GM20431 (cell line): Measurements from ENCODE around the gene LY6G6F.
"Not testable (repeated sequence)": the region's sequence is repeated elsewhere in the genome, so short reads cannot be mapped to it uniquely, and the experiment has no call there.

Source experiments
- in situ Hi-C: fragments of 300-500 bp; cut with MseI, MboI; formaldehyde crosslinking; loops from one replicate; pipeline ENCODE4 v1.15.0; 2020; ENCODE audit warnings: low sequenced_read_pairs; ENCODE audit not compliant: unreplicated experiment

LY6G6F gene

DNA sequence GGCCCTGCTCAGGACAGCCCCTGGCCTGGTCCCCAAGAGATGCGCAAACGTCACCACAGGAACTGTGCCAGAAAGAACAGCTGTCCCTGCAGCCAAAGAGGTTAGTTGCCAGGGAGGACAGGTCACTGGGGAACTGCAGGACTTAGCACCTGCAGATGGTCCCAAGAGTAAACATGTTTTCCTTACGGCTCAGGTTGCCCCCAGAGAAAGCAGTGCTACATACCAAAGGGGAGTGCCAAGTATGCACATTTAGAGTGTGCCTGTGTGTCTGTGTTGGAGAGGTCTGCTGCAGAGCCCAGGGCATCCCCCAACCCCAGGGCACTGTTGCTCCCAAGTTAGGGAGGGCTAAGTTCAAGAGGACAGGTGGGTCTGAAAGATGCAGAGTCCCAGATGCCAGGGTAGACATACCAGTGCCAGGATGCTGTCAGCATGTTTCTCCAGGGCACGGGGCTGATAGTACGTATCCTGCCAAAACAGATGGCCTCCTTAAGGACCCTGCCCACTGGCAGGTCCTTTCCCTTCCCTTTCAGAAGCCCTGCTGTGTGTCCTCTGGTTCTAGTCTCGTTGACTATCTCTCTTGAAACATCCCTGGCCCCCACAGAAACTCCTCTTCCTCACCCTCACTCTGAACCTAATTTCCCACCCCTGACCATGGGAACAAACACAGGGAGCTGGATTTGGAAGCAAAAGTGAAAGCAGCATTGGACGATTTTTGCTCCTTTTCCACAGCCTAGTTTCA, 4.8 kb upstream of the LY6G6F start:
- in situ Hi-C loops, result no loop called here

DNA sequence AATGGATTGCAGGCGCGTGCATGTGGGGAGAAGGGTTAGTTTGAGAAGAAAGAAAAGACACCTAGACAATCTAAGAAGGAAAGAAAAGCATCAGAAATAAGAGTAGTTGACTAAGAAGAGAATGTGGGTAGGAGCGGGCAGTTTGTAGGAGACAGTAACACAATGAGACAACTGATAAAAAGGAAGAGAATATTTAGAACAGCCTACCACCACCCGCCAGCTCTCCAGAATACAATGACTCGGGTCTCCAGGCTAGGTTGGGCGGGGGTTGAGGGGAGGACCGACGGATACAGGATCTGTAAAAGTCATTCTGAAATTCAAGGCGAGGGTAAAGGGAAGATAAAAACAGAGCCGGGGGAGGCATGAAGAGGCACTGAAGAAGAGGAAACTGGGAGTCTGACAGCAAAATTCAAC, 4.3 kb upstream of the LY6G6F start:
- in situ Hi-C loops, result no loop called here

DNA sequence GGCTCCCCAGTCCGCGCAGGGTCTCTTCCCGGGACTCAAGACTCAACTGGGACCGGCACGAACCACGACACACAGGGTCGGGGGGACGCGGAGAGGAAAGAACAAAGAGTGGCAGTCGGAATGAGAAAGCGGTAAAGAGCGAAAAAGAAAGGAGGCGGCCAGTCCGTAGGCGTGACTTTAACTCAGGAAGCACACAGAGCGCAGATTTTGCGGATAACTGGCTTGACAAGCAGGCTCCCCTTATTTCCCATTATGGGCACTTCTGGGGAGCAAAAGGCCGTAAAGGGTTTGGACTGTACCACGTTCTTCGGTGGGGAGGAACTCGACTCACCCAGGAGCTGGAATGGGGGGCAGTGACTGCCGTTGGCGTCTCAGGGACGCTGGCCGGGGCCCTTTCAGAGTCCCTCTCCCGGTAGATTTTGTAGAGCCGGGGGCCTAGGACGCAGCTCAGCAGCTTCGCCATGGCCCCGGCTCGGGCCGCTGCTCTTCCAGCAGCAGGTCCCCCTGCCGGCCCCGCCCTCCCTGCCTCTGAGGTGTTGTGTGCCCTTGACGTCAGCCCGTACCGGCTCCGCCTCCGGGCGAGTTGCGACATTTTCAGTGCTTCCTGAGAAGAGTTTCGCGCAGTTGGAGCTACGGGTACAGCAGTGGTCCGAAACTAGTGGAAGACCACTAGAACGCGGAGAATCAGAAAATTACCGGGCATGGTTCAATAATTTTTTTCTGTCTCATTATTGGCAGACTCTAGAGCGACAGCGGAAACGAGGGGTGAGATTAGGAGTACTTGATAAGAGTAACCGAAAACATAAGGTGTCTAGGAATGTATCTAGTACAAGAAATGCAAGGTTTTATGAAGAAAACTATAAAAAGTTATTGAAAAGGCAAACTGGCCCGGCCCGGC, 3.6 kb upstream of the LY6G6F start, which contains the start of gene ABHD16A:
TSS of gene ABHD16A (minus strand) at position 506 of the 898 bp plus-strand sequence. CDS start at position 463, 43 bp downstream.
- in situ Hi-C loops, result no loop called here

DNA sequence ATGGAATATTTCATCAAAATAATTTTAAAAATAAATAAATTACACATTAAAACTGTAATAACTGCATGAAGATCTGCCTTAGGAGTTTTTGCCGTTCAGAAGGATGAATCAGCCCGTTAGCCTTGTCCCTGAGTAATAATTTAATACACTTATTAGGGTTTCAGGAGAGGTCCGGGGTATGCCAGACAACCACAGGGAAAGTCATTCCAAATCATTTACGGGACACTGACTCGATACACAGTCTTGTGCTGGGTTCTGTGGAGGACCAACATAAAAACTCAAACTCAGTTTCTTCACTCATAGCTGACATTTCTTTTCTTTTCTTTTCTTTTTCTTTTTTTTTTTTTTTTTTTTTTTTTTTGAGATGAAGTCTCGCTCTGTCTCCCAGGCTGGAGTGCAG, 735 bp upstream of the LY6G6F start:
- in situ Hi-C loops, result no loop called here

DNA sequence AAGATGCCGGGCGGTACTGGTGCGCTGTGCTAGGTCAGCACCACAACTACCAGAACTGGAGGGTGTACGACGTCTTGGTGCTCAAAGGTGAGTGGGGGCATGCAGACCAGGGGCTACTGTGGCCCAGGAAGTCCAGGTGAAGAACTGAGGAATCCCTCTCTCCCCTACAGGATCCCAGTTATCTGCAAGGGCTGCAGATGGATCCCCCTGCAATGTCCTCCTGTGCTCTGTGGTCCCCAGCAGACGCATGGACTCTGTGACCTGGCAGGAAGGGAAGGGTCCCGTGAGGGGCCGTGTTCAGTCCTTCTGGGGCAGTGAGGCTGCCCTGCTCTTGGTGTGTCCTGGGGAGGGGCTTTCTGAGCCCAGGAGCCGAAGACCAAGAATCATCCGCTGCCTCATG, 1.0 kb downstream of the LY6G6F start:
- in situ Hi-C loops, result no loop called here

DNA sequence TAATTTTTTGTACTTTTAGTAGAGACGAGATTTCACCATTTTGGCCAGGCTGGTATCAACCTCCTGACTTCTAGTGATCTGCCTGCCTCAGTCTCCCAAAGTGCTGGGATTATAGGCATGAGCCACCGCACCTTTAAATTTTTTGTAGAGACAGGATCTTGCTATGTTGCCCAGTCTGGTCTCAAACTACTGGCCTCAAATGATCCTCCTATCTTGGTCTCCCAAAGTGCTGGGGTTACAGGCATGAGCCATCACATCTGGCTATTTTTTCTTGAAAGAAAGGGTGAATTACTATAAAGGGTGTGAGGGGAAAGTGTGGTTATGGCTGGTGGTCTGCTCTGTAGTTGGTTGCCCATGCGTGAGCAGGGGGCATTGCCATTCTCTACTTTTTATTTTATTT, 1.6 kb downstream of the LY6G6F start:
- in situ Hi-C loops, result no loop called here

DNA sequence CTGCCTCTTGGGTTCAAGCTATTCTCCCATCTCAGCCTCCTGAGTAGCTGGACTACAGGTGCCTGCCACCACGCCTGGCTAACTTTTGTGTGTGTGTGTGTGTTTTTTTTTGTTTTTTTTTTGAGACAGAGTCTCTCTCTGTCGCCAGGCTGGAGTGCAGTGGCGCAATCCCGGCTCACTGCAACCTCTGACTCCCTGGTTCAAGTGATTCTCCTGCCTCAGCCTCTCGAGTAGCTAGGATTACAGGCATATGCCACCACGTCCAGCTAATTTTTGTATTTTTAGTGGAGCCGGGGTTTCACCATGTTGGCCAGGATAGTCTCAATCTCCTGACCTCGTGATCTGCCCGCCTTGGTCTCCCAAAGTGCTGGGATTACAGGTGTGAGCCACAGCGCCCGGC, 2.5 kb downstream of the LY6G6F start:
- in situ Hi-C loops, result not testable (repeated sequence)

DNA sequence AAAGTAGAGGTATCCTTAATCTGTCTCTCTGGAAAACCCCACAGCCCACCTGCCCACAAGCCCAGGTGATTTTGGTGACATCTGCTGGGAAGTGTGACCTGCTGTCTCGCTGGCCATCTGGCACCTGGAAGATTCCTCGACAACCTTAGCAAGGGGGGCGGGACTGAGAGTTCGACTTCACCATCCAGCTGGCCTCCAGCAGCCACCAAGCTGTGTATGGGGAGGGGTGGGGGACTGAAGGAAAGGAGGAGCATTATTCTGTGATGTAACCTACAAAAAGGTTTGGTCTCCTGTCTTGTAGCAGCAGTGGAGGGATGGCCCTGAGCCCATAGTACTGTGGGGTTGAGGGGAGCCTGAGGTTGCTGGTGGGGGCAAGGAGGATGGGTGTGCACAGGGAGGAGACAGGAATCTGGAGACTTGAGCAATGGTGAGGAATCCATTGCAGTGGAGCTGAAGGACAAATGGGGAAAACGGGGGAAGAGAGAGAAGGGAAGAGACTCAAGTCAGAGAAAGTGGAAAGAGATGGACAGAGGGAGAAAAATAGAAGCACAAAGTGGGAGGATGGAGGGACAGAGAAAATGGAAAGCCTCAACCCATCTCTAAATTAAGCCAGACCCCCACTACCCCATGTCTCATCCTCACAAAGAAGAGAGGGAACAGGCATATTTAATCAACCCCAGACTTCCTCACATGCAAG, 4.0 kb downstream of the LY6G6F start:
- in situ Hi-C loops, result no loop called here

DNA sequence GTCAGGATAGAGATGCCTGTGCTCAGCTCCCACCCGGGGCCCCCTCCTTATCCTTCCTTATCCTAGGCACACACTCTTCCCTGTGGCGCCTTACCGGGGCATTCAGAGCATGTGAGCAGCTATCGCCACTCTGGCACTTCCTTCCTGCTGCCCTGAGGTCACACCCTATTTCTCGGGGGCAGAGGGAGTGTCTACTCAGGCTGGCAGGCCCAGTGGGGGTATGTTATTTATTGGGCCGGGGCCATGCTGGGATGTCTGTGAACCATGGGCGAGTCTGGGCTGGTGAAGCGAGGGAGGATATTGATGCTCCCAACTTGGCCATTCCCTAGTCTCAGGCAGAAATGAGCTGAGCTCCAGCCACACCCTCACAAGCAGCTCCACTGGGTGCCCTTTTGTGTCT, 4.6 kb downstream of the LY6G6F start:
- in situ Hi-C loops, result no loop called here

DNA sequence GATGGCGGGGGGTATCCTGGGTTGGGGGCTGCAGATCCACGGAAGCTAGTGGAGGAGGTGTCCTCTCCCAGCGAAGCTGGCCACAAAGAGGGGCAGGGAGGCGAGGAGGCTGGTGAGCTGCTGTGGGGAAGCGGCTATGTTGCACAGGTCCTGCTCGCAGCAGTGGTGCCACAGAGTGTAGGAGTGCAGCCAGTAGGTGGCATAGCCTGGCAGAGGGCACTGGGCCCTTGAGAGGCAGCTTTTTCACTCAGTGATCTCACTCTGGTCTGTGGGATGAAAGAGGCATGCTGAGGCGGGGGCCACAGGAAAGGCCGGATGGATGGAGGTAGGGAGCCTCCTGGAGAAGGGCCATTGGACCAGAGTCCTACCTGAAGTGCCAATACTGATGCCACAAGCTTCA, 5.6 kb downstream of the LY6G6F start:
- in situ Hi-C loops, result no loop called here

DNA sequence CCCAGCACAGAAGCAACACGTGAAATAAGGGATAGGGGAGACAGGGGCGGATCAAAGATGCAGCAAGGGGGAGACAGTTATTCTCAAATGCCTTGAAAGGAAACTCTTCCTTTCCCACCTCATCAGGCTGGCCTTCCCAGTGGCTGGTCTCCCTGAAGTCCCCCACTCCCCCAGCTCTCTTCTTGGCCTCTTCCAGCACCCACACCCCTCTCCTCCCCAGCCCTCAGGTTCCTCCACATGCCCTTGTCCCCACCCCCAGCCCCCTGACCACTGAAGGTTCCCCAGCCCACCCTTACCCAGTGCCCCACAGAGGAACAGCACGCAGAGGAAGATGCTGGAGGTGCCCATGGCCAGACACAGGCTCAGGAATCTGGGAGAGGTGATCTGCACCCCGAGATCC, 6.8 kb downstream of the LY6G6F start:
- in situ Hi-C loops, result no loop called here

DNA sequence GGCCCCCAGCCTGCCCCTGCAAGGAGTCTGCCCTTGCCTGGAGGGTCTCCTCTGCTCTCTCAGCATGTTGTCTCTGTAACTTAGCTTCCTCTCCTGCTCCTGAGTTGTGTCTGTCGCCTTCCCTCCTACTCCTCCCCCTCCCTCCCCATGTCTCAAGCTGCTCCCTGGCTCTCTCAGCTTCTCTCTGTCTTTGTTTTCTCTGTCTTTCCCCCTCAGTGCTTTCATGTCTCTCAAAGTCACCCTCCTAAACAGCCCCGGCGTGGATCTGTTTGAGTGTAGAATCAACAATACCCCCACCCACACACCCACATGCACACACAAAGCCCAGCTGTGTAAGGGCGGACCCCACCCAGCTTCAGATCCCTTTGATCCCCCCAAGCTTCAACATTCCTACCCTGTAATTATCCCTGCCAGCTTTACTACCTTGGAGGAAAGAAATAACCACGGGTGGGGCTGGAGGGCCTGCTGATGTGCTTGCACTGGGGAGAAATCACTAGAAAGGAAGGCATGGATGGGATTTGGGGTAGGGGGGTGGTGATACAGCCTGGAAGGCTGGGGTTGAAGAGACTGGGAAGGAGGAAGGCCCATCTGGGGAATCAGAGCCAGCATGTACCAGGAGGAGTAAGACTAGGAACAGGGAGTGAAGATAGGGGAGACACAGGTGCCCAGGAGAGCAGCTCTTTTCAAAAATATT, 7.5 kb downstream of the LY6G6F start:
- in situ Hi-C loops, result no loop called here

DNA sequence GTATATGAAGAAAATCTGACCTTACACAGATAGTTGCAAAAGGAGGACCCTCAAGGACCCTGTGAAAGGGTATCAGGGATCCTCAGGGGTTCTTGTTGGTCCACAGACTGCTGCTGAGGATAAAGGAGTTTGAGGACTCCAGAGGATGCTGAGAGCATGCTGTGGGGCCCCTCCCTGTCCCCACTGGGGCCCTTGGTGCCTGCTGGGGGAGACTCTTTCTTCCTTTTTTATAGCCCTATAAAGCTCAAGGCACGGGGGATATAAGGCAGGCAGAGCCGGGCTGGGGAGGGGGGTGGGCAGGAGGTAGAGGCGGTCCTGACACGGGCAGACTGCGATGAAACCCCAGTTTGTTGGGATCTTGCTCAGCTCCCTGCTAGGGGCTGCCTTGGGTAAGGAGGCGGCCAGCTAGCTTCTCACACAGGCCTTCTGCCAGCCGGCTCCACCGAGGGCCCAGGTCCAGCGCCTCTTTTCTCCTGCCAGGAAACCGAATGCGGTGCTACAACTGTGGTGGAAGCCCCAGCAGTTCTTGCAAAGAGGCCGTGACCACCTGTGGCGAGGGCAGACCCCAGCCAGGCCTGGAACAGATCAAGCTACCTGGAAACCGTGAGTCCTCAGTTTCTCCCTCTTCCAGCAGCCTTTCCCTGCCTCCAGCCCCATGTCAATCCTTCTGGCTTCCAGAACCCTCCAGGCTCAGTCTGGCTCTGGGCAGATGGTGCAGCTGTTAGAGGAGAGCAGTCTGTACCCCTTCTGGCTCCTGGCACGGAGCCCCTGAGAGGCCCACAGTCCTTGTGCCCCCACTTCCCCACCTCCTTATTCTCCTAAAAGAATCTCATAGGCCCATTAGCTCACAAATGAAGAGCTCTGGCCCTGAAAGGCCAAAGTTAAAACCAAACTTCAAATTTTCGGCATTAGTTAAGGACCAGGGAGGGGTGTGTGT, 8.6 kb downstream of the LY6G6F start, which contains the start of gene LY6G6D:
TSS of gene LY6G6D (plus strand) at position 327 of the 937 bp plus-strand sequence. CDS start at position 335, 8 bp downstream.
- in situ Hi-C loops, result no loop called here

DNA sequence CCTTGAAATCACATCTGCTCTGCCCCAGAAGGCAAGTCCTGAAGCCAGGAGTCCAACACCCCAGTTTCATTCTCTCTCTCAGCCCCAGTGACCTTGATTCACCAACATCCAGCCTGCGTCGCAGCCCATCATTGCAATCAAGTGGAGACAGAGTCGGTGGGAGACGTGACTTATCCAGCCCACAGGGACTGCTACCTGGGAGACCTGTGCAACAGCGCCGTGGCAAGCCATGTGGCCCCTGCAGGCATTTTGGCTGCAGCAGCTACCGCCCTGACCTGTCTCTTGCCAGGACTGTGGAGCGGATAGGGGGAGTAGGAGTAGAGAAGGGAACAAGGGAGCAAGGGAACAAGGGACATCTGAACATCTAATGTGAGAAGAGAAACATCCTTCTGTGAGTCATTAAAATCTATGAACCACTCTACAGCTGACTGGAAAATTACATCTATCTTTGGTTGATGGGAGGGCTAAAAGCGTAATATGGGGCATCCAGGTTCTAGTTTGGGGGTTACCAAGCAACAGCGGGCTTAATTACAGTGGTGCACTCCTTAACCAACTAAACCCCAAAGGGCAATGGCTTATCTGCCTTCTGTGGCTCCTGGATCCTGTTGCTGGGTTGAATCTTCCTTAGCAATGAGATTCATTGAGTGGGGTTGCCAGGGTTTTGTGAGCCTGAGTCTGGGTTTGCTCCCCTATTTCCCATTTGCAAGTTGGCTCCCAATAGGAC, 11.0 kb downstream of the LY6G6F start:
- in situ Hi-C loops, result no loop called here

DNA sequence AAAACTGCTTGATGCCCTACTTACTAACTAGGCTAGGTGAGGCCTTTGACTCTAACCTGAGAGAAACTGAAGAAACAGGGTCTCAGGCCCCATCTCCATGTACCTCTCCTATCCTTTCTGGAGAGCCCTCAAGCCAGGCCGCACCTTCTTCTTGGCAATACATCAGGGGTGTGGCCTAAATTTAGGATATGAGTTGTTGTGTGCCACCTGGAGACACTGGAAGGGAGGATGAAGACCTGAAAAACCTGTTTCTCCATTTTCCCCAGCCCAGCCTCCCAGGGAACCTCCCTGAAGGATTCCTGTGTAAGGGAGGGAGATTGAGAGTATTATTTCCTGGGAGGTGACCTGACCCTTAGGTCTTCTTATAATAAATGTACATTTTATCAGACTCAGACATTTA, 11.6 kb downstream of the LY6G6F start:
- in situ Hi-C loops, result no loop called here

DNA sequence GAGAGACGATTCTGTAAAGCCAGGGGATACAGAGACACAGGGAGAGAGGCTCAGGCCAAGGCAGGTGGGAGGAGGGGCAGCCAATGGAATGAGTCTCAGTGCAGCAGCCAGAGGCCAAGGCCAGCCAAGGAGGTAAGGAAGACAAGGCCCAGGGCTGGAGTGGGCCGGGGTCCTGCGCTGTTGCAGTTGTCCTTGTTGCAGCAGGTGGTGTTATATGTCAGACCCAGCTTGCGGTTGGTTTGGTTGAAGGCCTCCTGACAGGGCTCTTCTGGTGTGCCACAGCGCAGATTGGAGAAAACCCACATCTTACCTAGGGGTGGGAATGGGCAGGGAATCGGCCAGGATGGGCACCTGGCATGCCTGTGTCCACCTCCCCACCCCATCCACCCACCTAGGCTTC, 12.3 kb downstream of the LY6G6F start:
- in situ Hi-C loops, result no loop called here

DNA sequence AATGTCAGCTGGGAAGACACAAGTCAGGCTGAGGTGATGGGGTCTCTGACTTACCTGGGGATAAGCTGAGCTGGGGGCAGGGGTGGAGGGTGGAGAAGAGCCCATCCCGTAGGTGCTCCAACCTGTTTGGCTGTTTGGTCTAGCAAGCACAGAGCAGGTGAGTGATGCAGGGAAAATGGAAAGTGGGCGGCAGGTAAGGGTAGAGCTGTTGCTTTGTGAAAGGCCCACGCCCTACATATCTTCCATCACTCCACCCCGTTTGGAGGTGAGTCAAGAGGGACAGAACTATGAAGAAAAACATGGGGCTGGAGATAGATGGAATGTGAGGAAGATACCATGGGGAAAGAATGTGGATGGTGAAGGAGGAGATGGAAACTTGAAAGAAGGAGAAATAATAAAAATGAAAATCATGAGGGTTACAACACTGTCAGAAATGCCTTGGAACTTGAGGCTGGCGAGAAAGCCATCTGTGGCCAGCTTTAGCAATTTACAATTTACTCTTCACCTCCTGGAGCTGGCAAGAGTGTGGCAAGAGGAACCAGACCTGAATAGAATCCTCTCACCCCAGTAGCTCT, 13.6 kb downstream of the LY6G6F start:
- in situ Hi-C loops, result no loop called here
